ENCODE measurements around the gene CASP9.

DNA sequence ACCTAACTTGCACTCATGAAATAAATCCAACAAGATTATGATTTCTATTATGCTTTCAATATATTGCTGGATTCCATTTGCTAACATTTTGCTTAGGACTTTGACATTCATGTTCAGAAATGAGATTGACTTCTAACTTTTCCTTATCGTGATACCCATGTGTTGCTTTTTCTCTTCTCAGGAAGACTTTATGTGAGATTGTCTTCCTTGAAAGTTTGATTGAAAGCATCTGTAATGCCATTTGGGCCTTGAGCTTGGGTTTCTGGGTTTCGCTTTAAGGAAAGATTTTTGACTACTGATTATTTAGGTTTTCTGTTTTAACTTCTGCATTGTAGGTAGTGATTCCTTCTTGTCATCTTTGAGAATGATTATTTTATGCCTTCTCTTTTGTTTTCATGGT, 33.0 kb upstream of the CASP9 start:
- no peak for TF ChIP-seq CTCF (tag by site-specific recombination; IDR thresholded peaks at IDR 0.05)
- TF ChIP-seq ZBTB11 (tag by site-specific recombination; conservative IDR thresholded peaks at IDR 0.05; ENCODE audit: low read depth) = no peak
- no peak for TF ChIP-seq OVOL3 (tag by site-specific recombination; IDR thresholded peaks at IDR 0.05)
- no peak for TF ChIP-seq HOXA7 (CRISPR knock-in tag; IDR thresholded peaks at IDR 0.05; ENCODE audit: borderline replicate concordance)
- TF ChIP-seq ZBTB20 (tag by site-specific recombination; IDR thresholded peaks at IDR 0.05) = no peak
- TF ChIP-seq ZNF324 (tag by site-specific recombination; IDR thresholded peaks at IDR 0.05) = no peak
- TF ChIP-seq ZNF24 (tag by site-specific recombination; IDR thresholded peaks at IDR 0.05) = no peak
- no peak for TF ChIP-seq ZNF157 (tag by site-specific recombination; IDR thresholded peaks at IDR 0.05)
- no peak for TF ChIP-seq ZNF561 (tag by site-specific recombination; IDR thresholded peaks at IDR 0.05; ENCODE audit: borderline replicate concordance)
- no peak for TF ChIP-seq ZNF571 (tag by site-specific recombination; IDR thresholded peaks at IDR 0.05)
